NCI-H774 (cell line): ENCODE data around the gene NEURL1B.

ENCODE experiments used
- DNase-seq: peaks from one replicate; lab custom pipeline; 2025; lab: John Stamatoyannopoulos, UW

The NEURL1B gene

DNA sequence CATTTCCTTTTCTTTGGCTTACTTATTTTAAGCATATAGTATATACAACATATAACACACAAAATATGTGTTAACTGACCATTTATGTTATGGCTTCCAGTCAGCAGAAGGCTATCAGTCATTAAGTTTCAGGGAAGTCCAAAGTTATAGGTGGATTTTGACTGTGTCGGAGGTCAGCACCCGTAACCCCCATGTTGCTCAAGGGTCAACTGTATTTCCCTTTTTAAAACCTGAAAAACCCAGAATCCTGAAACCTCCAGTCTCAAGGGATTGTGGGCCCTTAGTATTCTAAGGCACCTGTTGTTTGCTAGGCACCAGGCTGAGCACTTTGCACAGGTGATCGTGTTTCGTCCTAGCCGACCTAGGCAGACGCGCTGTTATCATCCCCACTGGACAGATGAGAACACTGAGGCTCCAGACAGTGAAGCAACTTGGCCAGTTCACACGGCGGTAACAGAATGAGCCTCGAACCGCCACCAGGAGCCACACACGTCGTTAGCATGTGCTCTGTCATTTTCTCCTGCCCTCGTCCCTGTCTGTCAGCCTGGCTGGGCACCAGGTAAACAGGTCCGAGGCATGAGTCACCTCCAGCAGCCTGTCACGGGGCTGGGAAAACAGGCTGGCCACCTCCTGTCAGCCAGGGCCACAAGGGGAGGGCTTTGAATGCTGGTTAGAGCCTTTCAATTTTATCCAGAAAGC lies 90.1 kb downstream of the NEURL1B start:
- DNase-seq = no peak

- no peak for DNase-seq
Measured at GRCh38 chr5:172731680-172732074, 90.6 kb downstream of the NEURL1B start.

- no peak for DNase-seq
Measured at GRCh38 chr5:172732201-172732865, 91.3 kb downstream of the NEURL1B start.

GRCh38 chr5:172733131-172733973 lies 92.3 kb downstream of the NEURL1B start:
- DNase-seq = no peak

DNA sequence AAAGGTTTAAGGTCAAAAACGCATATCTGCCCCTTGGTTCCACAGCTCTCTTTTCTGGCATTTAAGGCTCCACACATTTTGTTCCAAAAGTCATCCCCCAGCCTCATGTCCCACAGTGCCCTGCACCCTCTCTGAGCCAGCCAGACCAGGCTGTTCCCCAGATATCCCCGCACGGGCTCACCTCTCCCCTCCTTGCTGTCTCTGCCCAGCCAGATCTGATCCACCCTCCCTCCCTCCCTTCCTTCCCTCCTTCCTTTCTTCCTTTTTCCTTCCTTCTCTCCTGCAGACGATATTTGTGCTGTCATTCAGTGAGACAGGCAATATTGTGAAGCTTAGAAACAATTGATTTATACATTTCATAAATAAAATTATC lies 92.9 kb downstream of the NEURL1B start:
- no peak for DNase-seq

DNA sequence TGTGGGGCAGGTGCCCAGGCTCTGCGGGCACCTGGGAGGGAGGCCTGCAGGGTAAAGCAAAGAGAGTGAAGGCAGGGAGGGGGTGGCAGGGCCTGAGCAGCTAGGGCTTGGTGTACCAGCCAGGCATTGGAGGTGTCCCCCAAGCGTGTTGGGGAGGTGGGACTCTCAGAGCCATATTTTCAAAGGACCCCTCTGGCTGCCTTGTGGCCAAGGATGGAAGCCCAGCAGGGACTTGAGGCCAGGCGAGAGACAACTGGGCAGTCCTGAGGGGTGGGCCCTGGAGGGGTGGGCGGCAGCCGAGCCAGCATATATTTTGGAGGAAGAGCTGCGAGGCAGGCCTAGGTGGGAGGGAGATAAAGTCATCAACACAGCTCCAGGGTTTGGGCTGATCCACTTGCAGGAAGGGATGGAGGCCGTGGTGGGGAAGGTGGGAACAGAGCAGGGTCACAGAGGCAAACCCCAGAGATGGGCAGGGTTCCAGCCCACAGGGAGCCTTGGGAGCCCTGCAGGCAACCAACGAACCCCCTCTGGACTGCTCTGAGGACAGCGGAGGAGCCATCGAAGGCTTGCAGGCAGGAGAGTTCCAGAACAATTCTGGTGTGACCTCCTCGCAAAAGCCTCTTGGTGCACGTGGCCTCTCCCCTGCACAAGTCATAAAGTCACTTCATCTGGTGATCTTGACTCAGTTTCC lies 94.2 kb downstream of the NEURL1B start:
- DNase-seq = no peak

- DNase-seq = no peak
Measured at GRCh38 chr5:172736508-172737135, 95.6 kb downstream of the NEURL1B start.

DNA sequence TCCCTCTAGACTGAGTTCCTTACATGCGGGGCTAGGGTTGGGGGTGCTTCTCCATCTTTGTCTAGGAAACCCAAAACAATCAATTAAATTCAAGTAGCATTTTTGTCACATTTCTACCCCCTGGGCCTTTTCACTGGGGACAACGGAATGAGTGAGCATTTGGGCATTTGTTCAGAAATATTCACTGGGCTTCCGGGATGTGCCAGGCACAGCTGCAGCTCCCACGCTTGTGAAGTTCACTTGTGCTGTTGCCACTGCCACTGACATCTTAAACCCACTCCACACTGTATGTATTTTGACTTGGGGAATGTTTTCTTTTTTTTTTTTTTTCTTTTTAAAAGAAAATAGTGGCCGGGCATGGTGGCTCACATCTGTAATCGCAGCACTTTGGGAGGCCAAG lies 98.3 kb downstream of the NEURL1B start:
- DNase-seq = no peak

GRCh38 chr5:172740428-172741205 lies 99.6 kb downstream of the NEURL1B start:
- no peak for DNase-seq
